Ectodermal cell (in vitro differentiated cells): ENCODE data around the gene SMYD3.

Experiments
- H3K27ac ChIP-seq: 2 replicates; pipeline ENCODE4 v1.7.0; 2013; ENCODE audit warnings: mild to moderate bottlenecking, low read depth, low read length; ENCODE audit not compliant: insufficient read depth, poor library complexity, severe bottlenecking
- H3K27me3 ChIP-seq: 2 replicates; pipeline ENCODE4 v1.7.0; 2013; ENCODE audit warnings: mild to moderate bottlenecking, low read length; ENCODE audit not compliant: insufficient read depth, control insufficient read depth, poor library complexity, severe bottlenecking
- H3K36me3 ChIP-seq: one replicate; pipeline ENCODE4 v1.7.0; 2013; ENCODE audit warnings: low read length; ENCODE audit not compliant: control insufficient read depth, insufficient read depth
- H3K4me1 ChIP-seq: one replicate; pipeline ENCODE4 v1.7.0; 2013; ENCODE audit warnings: low read length; ENCODE audit not compliant: control insufficient read depth, insufficient read depth
- H3K4me3 ChIP-seq: 2 replicates; pipeline ENCODE4 v1.7.0; 2013; ENCODE audit warnings: low read depth, low read length, control low read depth; ENCODE audit not compliant: insufficient read depth
- H3K9me3 ChIP-seq: 2 replicates; pipeline ENCODE4 v1.7.0; 2013; ENCODE audit warnings: mild to moderate bottlenecking, low read length, moderate library complexity; ENCODE audit not compliant: control insufficient read depth
- WGBS, 2 experiments: methylation state at CpG; one replicate each; pipeline ENCODE4 v1.1.7; 2013; ENCODE audit warnings: missing lambda C conversion rate in 2 of 2; 5-methylcytosine and 5-hydroxymethylcytosine counted together

Gene SMYD3

GRCh38 chr1:246394121-246394520, 113.0 kb downstream of the SMYD3 start:
- WGBS, 2 experiments, result 93 to 97% methylated on average over 3 of the region's 3 CpGs
- Histone ChIP-seq H3K9me3 (no peaks in the 10 kb centered on the region), H3K4me1 (peaks cover 6% of the 10 kb centered on the region), H3K27me3 (no peaks in the 10 kb centered on the region), H3K4me3 (no peak overlapping the region), H3K36me3 (no peaks in the 10 kb centered on the region), H3K27ac (no peak overlapping the region)

- no peaks in the 10 kb centered on the region for H3K9me3 ChIP-seq
- no peak overlapping the region for H3K4me3 ChIP-seq
- no peaks in the 10 kb centered on the region for H3K36me3 ChIP-seq
- H3K4me1 ChIP-seq, result no peaks in the 10 kb centered on the region
- H3K27me3 ChIP-seq, result no peaks in the 10 kb centered on the region
- no peak overlapping the region for H3K27ac ChIP-seq
- WGBS, 2 experiments, result 89 to 95% methylated on average over 5 of the region's 5 CpGs
These were observed 116.2 kb downstream of the SMYD3 start for GRCh38 chr1:246390855-246391254.

- Histone ChIP-seq H3K4me3 (no peak overlapping the region), H3K27ac (no peak overlapping the region), H3K4me1 (no peaks in the 10 kb centered on the region), H3K36me3 (no peaks in the 10 kb centered on the region), H3K9me3 (no peaks in the 10 kb centered on the region), H3K27me3 (no peaks in the 10 kb centered on the region)
- WGBS, 2 experiments, result 85 to 96% methylated on average over 2 to 4 of the region's 4 CpGs
These were observed 122.5 kb downstream of the SMYD3 start for GRCh38 chr1:246384616-246385015.

GRCh38 chr1:246383791-246384190, 123.3 kb downstream of the SMYD3 start:
- Histone ChIP-seq H3K36me3 (no peaks in the 10 kb centered on the region), H3K27me3 (no peaks in the 10 kb centered on the region), H3K4me1 (no peaks in the 10 kb centered on the region), H3K27ac (no peak overlapping the region), H3K9me3 (no peaks in the 10 kb centered on the region), H3K4me3 (no peak overlapping the region)

GRCh38 chr1:246383239-246383589, 123.9 kb downstream of the SMYD3 start:
- H3K36me3 ChIP-seq, result no peaks in the 10 kb centered on the region
- no peak overlapping the region for H3K27ac ChIP-seq
- H3K4me3 ChIP-seq, result no peak overlapping the region
- no peaks in the 10 kb centered on the region for H3K27me3 ChIP-seq
- no peaks in the 10 kb centered on the region for H3K4me1 ChIP-seq
- whole genome bisulfite sequencing, 2 experiments, result 67 to 77% methylated on average over 1 of the region's 1 CpG
- H3K9me3 ChIP-seq, result no peaks in the 10 kb centered on the region

- H3K9me3 ChIP-seq, result no peaks in the 10 kb centered on the region
- WGBS, 2 experiments, result 93 to 98% methylated on average over 3 of the region's 3 CpGs
- no peaks in the 10 kb centered on the region for H3K36me3 ChIP-seq
These were observed 124.4 kb downstream of the SMYD3 start for GRCh38 chr1:246382589-246383238.

GRCh38 chr1:246381452-246381851, 125.6 kb downstream of the SMYD3 start:
- no peaks in the 10 kb centered on the region for H3K9me3 ChIP-seq
- H3K27me3 ChIP-seq, result no peaks in the 10 kb centered on the region
- H3K4me1 ChIP-seq, result no peaks in the 10 kb centered on the region
- no peak overlapping the region for H3K4me3 ChIP-seq
- H3K27ac ChIP-seq, result no peak overlapping the region
- H3K36me3 ChIP-seq, result no peaks in the 10 kb centered on the region
- WGBS, 2 experiments, result 95 to 97% methylated on average over 5 of the region's 5 CpGs

More at GRCh38 chr1:246382589-246383238, 124.4 kb downstream of the SMYD3 start:
- Histone ChIP-seq H3K27ac (no peak overlapping the region), H3K27me3 (no peaks in the 10 kb centered on the region), H3K4me1 (no peaks in the 10 kb centered on the region), H3K4me3 (no peak overlapping the region)

- Histone ChIP-seq H3K36me3 (no peaks in the 10 kb centered on the region), H3K27ac (no peak overlapping the region), H3K4me3 (no peak overlapping the region), H3K4me1 (no peaks in the 10 kb centered on the region), H3K9me3 (no peaks in the 10 kb centered on the region), H3K27me3 (no peaks in the 10 kb centered on the region)
- WGBS, 2 experiments, result 83 to 98% methylated on average over 5 of the region's 5 CpGs
These were observed 129.4 kb downstream of the SMYD3 start for GRCh38 chr1:246377625-246378153.

GRCh38 chr1:246373828-246374569, 133.1 kb downstream of the SMYD3 start:
- H3K27ac ChIP-seq, result no peak overlapping the region
- no peaks in the 10 kb centered on the region for H3K36me3 ChIP-seq
- H3K4me3 ChIP-seq, result no peak overlapping the region
- H3K4me1 ChIP-seq, result no peaks in the 10 kb centered on the region
- H3K27me3 ChIP-seq, result no peaks in the 10 kb centered on the region
- 91 to 92% methylated on average over 6 of the region's 6 CpGs for WGBS, 2 experiments
- H3K9me3 ChIP-seq, result no peaks in the 10 kb centered on the region

- Histone ChIP-seq H3K36me3 (no peaks in the 10 kb centered on the region), H3K27me3 (no peaks in the 10 kb centered on the region), H3K4me3 (no peak overlapping the region), H3K4me1 (no peaks in the 10 kb centered on the region), H3K9me3 (no peaks in the 10 kb centered on the region), H3K27ac (no peak overlapping the region)
- 77 to 86% methylated on average over 6 of the region's 6 CpGs for WGBS, 2 experiments
These were observed 134.5 kb downstream of the SMYD3 start for GRCh38 chr1:246372559-246372958.
